GM21423 (cell line): Measurements from ENCODE around the gene C17orf113.
A peak's percentile ranks its signal among the peaks of the same experiment; 100 is the strongest.
"Not testable (repeated sequence)": the region's sequence is repeated elsewhere in the genome, so short reads cannot be mapped to it uniquely, and the experiment has no call there.

Experiments
- ATAC-seq: cut with Tn5 transposase; IDR thresholded peaks from one replicate; pipeline ENCODE4 v1.9.1; 2021; ENCODE audit warnings: mild to moderate bottlenecking, moderate library complexity; ENCODE audit not compliant: unreplicated experiment

Gene C17orf113

DNA sequence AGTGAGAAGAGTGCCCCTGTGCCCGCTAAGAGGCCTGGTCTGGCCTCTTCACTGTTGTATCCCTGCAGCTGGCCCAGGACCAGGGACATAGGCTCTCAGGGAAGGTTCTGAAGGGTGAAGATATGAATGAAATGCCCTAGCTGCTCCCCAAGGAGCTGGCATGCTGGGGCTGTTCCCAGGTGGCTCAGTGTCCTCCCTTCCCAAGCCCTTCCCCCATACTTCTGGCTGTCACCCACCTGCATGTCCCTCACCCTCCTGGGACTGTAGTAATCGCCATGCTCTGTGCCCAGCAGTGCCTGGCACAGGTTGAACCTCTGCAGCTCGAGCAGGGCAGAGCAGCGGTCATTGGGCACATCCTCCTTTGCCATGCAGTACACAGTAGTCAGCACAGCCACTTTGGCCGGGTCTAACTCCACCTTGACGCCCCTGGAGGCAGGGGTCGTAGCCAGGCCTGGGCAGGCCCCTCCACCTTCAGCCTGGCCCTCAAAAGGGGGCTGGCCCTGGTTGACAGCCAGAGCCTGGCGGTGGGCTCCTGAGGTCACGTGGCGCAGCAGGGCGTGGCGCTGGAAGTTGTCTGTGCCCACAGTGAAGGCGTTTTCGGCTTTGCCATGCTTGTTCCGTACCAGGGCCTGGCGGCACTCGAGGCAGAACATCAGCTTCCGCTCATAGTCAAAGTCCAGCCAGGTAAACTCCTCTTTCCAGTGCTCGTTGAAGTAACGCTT, 7.6 kb downstream of the C17orf113 start:
- no peak for ATAC-seq

DNA sequence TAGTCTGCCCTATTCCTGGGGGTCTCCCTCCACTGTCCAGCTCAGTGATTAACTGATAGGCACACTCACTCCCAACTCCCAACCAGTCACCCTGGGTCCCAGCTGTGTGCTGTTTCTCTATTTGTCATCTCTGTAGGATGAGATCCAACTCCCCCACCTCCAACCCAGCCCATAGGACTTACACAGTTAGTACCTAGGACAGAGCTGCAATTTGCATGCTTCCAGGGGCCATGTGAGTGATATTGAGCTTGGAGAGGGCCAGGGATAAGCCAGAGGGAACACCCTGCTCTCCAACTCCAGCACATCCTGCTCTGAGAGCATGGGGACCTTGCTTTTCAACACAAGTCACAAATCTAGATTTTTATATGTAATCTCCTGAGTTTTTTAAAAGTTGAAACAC, 8.8 kb downstream of the C17orf113 start:
- ATAC-seq, result no peak

DNA sequence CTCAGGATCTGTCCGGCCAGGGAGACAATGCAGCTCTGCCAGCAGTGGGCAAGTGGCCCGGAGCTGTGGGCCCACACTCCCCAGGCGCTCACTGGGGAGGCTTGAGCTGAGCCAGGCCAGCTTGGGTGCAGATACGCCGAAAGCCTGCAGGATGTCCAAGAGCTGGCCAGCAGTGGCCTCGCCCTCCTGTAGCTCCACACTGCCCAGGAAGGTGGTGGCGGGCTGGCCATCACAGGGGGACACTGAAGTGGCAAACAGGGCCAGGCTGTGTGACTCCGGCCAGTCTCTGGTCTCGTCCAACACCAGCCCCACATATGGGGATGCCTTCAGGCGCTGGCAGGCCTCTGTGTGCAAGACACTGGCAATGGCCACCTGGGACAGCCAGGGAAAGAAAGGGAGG, 9.6 kb downstream of the C17orf113 start:
- ATAC-seq, result no peak

DNA sequence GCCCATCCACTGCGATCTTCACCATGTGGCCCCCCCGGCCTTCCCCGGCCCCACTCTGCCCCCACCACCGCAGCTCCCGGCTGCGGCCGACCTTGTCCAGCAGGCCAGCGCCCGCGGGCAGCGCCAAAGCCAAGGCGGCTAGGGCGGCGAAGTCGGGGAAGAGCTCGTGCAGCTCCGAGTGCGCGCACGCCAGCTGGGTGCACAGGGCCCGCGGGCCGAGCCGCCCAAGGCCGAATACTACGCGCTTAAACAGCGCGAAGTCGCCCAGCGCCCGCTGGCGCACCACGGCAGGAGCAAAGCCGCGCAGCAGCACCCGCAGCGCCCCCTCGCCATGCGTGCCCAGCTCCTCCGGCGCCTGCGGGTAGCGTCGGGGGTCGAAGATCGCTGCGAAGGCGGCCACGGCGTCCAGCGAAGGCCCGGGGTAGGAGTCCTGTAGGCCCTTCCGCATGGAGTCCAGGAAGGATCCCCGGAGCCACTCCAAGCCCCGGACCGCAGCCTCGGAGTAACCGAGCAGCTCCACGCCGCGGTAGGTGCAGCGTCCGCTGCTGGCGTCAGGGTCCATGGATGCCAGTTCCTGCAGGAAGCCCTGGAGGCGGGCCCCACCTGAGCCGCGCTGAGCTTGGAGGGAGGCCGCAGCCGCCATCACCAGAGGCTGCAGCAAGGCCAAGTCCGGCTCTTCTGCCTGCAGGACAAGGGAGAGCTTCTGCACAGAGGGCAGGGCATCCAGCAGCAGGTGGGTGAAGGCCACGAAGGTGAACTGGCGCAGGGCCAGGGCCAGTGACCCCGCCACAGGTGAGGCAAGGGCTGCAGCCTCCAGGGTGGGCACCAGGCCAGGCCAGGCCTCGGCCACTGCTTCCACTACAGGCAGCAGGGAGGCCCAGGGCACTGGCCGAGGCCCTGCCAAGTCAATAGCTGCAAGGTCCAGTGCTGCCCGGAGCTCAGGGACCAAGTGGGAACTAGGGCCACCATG, 10.3 kb downstream of the C17orf113 start:
- ATAC-seq, result no peak

DNA sequence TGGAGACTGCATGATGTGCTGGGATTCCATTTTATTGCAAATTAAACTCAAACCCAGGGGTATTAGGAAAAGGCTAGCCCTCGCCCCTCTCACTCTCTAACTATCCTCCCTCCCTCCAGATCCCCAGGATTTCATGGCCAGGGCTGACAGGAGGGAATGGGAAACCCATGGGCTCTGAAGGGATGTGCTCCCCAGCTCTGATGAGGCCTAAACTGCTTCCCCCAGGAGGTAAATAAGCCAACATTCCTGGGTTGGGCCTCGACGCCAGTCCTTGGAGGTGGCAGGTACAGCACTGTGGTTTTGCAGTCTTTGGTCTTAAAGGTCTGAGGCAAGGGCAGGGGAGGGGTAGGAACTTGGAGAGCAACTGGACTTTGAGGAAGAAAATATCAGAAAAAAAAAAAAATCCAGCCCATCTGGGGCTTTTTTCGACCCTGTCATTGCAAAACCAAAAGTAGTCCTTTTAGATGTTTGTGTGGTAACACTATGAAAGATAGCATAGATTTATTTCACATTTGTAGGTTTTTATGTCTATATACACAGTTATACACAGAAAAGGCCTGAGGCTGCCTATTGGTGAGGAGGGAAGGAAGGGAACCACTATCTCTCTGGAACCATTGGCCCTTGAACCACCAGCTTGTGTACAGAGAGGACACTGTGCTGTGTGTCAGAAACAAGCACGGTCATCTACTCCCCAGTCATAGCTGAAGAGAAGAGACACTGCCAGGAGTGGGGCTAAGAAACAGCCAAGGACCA, 12.0 kb downstream of the C17orf113 start:
- no peak for ATAC-seq

DNA sequence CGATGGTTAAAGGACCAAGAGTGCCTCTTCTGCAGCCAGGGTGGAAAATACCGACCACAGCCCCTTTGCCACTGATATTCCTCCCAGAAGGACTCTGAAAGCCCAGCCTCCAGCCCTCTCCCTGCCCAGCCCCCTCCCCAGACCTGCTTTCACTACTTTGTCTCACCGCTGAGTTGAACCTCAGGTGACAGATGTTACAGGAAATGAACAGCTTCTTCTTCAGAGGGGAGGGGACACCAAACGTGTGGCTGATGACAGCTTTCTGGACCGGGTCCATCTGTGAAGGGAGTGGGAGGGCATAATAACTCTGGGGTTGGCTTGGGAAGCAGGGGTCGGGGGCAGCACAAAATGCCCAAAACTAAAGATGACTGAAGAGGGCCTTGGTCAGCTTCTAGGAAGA, 16.3 kb downstream of the C17orf113 start:
- no peak for ATAC-seq

DNA sequence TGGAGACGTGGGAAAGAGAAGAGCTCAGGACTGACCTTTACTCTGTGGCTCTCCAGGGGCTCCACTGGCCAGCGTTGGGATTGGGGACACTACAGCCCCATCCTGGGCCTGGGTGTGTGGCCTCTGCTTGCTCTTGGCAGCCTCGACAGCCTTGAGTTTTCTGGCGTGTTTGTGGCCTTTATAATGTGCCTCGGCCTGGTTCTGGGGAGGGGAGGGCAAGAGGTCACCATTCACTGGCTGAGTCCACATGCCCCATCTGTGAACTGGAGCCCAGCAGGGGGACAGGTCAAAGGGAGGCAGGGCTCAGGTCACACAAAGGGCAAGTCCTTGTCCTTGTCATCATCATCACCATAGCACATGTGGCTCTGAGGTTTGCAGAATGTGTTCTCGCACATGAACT, 18.8 kb downstream of the C17orf113 start:
- no peak for ATAC-seq

DNA sequence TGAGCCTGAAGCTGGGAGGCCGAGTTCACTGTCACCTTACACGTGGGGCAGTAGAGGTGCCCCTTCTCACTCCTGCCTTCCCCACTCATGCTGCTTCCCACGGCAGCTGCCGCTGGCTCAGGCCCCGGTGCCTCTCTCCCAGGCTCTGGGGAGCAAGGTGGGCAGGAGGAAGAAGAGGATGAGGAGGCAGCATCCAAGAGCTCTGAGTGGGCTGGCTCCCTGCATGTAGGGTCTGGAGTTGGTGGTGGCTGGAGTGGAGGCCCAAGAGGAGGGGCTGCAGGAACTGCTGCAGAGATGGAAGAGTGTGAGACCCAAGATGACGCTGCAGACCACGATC, 21.6 kb downstream of the C17orf113 start:
- ATAC-seq, result no peak

DNA sequence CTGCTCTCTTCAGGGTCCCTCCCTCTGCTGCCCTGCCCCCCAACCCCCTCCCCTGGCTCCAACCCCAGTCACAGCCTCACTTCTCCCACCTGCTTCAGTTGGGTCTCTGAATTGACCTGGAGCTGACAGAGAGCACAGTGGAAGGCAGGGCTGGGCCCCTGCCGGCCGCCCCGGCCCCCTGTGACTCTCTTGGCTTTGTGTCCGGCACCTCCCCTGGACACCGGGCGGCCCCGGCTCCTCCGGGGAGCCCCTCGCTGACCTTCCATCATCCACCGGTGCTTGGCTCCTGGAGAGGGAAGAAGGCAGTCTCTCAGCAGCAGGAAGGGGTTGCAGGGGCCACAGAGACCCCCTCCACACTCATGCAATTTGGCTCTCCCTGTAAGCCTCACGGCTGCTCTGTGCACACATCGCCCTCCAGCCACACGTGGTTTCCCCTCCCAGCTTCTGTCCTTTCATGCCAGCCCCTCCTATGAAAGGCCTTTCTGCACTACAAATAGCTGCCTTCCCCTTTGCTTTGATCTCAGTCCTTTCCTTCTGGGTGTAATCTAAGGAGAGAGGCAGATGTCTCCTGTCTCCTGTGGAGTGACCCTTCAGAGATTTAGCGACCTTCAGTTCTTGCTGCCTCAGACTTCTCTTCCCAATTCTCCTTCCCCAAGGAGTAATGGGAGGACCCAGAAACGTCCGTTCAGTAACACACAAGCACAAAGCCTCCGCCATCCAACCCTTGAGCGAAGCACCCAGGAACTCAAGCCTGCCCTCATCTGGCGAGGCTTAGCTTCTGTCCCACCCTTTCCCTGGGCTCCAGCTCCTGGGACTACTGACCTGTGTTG, 22.2 kb downstream of the C17orf113 start:
- no peak for ATAC-seq

DNA sequence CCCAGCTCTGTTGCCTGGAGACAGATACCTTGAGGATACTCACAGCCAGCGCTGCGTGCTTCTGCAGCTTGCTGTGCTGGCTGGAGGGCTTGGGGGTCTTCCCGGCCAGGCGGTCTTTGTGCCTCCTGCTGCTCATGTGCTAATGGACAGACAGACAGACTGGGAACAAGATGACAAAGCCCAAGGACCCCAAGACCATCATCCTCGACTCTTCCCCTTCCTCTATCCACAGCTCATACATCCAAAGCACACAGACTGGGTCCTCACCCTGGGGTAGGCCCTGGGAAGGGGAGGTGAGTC, 22.9 kb downstream of the C17orf113 start:
- no peak for ATAC-seq

DNA sequence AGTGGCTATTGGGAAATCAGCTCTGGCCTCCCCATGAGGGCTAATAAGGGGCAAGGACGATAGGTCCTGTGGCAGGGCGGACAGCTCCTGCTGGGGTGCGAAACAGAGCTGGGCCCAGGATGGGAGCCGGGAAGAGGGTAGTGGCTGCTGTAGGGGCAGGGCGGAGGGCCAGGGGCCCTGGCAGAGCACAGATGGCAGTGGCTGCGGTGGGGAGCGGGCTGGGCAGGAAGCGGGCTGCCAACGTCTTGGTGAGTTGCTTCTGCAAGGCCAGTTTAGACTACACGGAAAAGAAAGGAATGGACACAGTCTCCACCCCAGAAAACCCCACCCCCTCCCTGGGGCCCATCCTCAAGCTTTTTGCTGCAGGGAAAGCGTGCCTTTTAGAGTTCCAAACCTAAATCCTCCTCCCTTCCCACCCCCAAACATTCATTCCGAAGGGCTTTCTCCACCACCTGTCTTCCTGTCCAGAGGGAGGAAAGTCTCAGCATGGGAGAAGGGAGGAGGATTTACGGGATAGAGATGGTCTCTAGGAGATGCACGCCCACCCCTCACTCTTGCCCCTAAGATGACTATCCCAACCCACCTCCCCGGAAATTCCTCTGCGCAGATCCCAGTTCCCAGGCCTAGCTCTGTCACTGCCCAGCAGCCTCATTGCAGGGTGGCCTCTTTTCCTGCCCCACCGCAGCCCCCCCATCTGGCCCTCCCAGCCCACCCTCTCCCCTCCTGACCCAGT, 23.4 kb downstream of the C17orf113 start:
- no peak for ATAC-seq

DNA sequence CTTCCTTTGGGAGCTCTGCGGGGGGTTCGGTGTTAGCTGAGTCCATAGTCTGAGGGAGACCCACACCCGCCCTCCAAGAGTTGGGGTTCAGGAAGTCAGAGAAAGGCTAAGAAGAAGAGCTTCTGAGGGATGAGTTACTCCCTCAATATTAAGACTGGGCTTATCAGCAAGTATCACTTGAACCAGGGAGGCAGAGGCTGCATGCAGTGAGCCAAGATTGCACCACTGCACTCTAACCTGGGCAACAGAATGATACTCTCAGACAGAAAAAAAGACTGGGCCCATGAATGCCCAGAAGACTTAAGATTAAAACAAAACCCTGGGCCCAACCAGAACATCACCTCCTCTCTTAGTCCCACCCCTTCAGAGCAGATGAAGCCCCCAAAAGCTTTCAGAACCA, 24.5 kb downstream of the C17orf113 start:
- no peak for ATAC-seq

DNA sequence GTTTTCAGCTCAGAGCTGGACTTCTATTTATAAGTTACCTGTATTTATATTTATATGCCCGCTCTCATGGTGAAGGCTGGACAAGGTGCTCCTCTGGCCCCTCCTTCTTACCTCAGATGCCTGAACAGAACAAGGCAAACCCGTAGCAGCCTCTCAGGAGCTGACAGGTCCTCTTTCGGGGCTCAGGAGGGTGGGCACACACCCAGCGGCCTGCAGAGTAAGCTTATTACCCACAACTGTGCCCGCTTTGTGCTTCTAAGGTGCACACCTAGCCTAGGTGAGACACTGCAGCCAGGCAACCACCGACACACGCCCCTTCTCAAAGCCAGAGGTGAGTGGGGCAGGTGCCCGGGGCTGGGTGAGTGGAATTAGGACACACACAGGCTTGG, 25.2 kb downstream of the C17orf113 start:
- ATAC-seq, result no peak

DNA sequence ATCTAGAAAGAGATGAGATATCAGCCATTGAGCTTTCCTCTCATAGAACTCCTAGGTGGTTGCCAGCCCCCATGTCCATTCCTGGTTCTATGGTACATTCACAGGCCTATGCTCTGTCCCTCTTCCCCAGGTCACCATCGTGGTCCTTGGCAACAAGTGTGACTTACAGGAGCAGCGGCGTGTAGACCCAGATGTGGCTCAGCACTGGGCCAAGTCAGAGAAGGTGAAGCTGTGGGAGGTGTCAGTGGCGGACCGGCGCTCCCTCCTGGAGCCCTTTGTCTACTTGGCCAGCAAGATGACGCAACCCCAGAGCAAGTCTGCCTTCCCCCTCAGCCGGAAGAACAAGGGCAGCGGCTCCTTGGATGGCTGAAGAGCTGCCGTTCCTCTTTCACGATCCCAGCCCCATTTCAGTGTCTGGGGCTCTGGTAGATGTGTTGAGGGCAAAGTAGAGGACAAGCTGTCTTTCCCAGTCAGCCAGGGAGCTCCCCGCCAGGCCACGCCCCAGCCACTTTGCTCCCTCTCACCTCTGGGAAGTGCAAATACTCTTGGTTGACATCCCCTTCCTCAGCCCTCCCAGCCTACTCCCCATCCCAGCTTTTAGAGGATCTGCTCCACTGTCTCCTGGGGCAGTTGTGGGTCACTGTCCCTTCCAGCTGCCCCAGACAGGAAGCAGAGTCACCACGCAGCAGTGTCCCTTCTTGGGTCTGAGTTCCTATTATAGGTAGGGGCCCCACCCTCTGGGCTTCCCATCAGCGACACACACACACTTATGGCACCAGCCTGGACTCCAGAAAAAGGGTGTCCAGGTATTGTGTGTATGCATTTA, 26.7 kb downstream of the C17orf113 start:
- no peak for ATAC-seq

DNA sequence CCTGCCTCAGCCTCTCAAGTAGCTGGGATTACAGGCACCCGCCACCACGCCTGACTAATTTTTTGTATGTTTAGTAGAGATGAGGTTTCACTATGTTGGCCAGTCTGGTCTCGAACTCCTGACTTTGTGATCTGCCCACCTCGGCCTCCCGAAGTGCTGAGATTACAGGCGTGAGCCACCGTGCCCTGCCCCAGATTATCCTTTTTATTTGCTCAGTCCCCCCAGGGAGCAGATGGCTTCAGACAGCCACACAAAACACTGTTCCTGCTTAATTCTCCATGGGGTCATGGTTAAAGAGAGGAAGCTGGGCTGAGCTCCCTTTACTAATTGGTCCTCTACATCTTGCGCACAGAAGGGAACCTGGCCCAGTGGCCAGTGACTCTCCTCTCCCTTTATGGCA, 29.6 kb downstream of the C17orf113 start:
- ATAC-seq, result not testable (repeated sequence)

DNA sequence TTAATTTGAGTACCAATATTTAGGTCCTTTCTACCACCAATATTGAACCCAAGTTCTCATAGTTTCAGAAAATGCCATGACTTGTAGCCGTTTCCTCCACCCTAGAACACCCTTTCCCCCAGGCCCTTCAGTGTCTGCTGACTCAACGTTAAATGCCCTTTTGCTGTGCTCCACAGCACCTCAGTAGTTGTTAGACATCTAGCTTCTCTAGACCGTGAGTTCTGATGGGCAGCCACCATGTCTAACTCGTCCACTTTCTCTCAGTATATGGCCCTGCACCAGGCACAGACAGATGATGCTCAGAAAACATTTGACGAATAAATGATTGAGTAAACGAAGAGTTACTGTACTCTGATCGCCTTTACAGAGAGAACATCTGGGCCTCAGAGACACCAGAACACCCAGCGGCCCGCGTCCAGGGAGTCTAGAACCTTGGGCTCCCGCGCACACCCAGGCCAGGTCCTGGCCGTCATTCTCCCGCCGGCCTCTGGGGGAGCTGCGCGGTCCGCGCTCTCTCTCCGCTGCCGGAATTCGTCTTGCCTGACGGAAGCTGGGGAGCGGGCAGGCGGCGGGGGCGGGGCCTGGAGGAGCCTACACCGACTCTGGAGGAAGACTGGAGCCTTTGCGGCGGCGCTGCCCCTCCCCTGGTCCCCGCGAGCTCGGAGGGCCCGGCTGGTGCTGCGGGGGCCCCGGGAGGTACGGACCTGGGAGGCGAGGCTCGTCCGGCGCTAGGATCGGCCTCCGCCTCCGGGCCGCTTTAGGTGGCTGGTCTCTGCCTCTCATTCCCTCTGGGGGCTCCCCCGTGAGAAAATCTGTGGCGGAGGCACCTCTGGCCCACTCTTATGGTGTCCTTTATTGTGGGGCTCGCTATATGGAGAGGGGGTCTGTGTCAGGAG, 30.6 kb downstream of the C17orf113 start, which contains the start of gene NKIRAS2:
NKIRAS2 (plus strand) TSS at position 582 of the 896 bp plus-strand sequence. CDS start 1,488 bp downstream, outside the sequence.
- ATAC-seq, result peak; percentile 46

DNA sequence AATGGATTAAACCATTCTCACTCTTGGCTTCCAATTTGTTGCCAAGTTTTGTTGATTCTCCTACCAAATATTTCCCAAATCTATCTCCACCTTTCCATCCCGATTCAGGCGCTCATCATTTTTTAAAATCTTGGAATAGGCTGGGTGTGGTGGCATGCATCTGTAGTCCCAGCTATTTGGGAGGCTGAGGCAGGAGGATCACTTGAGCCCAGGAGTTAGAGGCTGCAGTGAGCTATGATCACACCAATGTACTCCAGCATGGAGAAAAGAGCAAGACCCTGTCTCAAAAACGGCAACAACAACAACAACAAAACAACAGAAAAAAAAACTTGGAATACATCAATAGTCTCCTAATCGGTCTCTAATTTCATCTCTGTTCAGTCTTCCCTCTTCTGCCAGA, 31.4 kb downstream of the C17orf113 start:
- no peak for ATAC-seq

DNA sequence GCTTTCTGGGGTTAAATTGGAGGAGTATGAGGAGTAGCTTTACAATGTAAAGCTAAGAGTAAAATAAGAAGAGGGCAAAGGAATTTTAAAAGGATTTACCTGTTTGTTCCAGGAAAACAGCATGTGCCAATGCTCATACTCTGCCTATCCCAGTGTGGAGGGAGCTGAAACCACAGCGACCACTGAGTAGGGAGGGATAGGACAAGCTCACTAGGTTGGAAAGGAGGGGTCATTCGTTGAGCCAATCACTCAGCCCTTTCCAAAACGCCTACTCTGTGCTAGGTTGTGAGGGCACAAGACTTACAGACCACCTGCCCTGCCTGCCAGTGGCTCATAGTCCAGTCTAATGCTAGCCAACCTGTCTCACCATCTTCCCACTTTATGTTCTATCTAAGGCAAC, 32.1 kb downstream of the C17orf113 start:
- ATAC-seq, result no peak
